ENCODE results near the gene ZNF41. TPM values are rescaled to one million over a fixed set of nuclear protein-coding genes. Genes with fewer than 3 reads are reported as not detected.

The ZNF41 gene
- total RNA-seq, 1 experiment from 2014 or later: 8.0 TPM

- Histone ChIP-seq H3K27ac (ENCODE audit: low read length) (peak overlapping the region; percentile 96), H3K27me3 (ENCODE audit: control insufficient read depth, insufficient read depth, low read length) (no peaks in the 10 kb centered on the region), H3K36me3 (ENCODE audit: control insufficient read depth, insufficient read depth, low read length) (no peaks in the 10 kb centered on the region), H3K4me1 (ENCODE audit: control insufficient read depth, insufficient read depth, low read length) (peaks cover 7% of the 10 kb centered on the region; the same call in 1 of the 2 replicates), H3K4me3 (ENCODE audit: low read depth in 2 of 2, low read length in 2 of 2) (peak overlapping the region; percentile 76 to 88), H3K9me3 (ENCODE audit: control insufficient read depth, insufficient read depth, low read depth, low read length) (no peaks in the 10 kb centered on the region)
- intact Hi-C loops (cut with micrococcal nuclease; ENCODE audit: unreplicated experiment) (no loop called here), in situ Hi-C loops (cut with HindIII; ENCODE audit: low pct_unique_long_range_greater_than_20kb, low sequenced_read_pairs) (no loop called here)
- DNase-seq (ENCODE audit: low read depth, low spot score) (no peak), ATAC-seq (no peak)
- CTCF ChIA-PET: no interaction called here
- POLR2A ChIA-PET: no interaction called here
- TF ChIP-seq TCF7L2 (IDR thresholded peaks at IDR 0.05; ENCODE audit: low read depth, low read length): no peak
- TSS peak; percentile 82 for BruUV-seq (replicated peaks)
Observed at GRCh38 chrX:47483306-47484268, 565 bp upstream of the ZNF41 start.

GRCh38 chrX:47482065-47482511 lies 934 bp downstream of the ZNF41 start:
- no TSS peak for BruUV-seq (replicated peaks)
- intact Hi-C loops (cut with micrococcal nuclease; ENCODE audit: unreplicated experiment) (no loop called here), in situ Hi-C loops (cut with HindIII; ENCODE audit: low pct_unique_long_range_greater_than_20kb, low sequenced_read_pairs) (no loop called here)
- Histone ChIP-seq H3K27ac (ENCODE audit: low read length) (peak overlapping the region; percentile 67), H3K4me3 (ENCODE audit: low read depth in 2 of 2, low read length in 2 of 2) (peak overlapping the region; percentile 76 to 88), H3K4me1 (ENCODE audit: control insufficient read depth, insufficient read depth, low read length) (peaks cover 7% of the 10 kb centered on the region; the same call in 1 of the 2 replicates), H3K36me3 (ENCODE audit: control insufficient read depth, insufficient read depth, low read length) (no peaks in the 10 kb centered on the region), H3K9me3 (ENCODE audit: control insufficient read depth, insufficient read depth, low read depth, low read length) (no peaks in the 10 kb centered on the region), H3K27me3 (ENCODE audit: control insufficient read depth, insufficient read depth, low read length) (no peaks in the 10 kb centered on the region)
- CTCF ChIA-PET: no interaction called here
- DNase-seq (ENCODE audit: low read depth, low spot score) (no peak), ATAC-seq (no peak)
- TF ChIP-seq TCF7L2 (IDR thresholded peaks at IDR 0.05; ENCODE audit: low read depth, low read length): no peak
- no peak for TF ChIP-seq SIN3A (IDR thresholded peaks at IDR 0.05; ENCODE audit: borderline replicate concordance, insufficient read depth, low read depth, low read length)
- TF ChIP-seq POLR2AphosphoS5 (IDR thresholded peaks at IDR 0.05; ENCODE audit: low read depth, low read length): no peak
- TF ChIP-seq CTCF (IDR thresholded peaks at IDR 0.05): no peak
- no peak for TF ChIP-seq REST (IDR thresholded peaks at IDR 0.05; ENCODE audit: insufficient read depth in 1 of 2, low read depth in 2 of 2, low read length in 1 of 2)
- POLR2A ChIA-PET: no interaction called here

- ChIA-PET POLR2A (no interaction called here), CTCF (no interaction called here)
- no TSS peak for BruUV-seq (replicated peaks)
- DNase-seq (ENCODE audit: low read depth, low spot score) (no peak), ATAC-seq (no peak)
- H3K27ac ChIP-seq (ENCODE audit: low read length): no peak overlapping the region
- peaks cover 7% of the 10 kb centered on the region; the same call in 1 of the 2 replicates for H3K4me1 ChIP-seq (ENCODE audit: control insufficient read depth, insufficient read depth, low read length)
- no peak for TF ChIP-seq REST (IDR thresholded peaks at IDR 0.05; ENCODE audit: insufficient read depth in 1 of 2, low read depth in 2 of 2, low read length in 1 of 2)
- TF ChIP-seq POLR2AphosphoS5 (IDR thresholded peaks at IDR 0.05; ENCODE audit: low read depth, low read length): no peak
- TF ChIP-seq TCF7L2 (IDR thresholded peaks at IDR 0.05; ENCODE audit: low read depth, low read length): no peak
- TF ChIP-seq CTCF (IDR thresholded peaks at IDR 0.05): no peak
- TF ChIP-seq SIN3A (IDR thresholded peaks at IDR 0.05; ENCODE audit: borderline replicate concordance, insufficient read depth, low read depth, low read length): no peak
- in situ Hi-C loops (cut with HindIII; ENCODE audit: low pct_unique_long_range_greater_than_20kb, low sequenced_read_pairs) (no loop called here), intact Hi-C loops (cut with micrococcal nuclease; ENCODE audit: unreplicated experiment) (no loop called here)
- H3K36me3 ChIP-seq (ENCODE audit: control insufficient read depth, insufficient read depth, low read length): no peaks in the 10 kb centered on the region
- H3K4me3 ChIP-seq (ENCODE audit: low read depth in 2 of 2, low read length in 2 of 2): no peak overlapping the region
- no peaks in the 10 kb centered on the region for H3K9me3 ChIP-seq (ENCODE audit: control insufficient read depth, insufficient read depth, low read depth, low read length)
- no peaks in the 10 kb centered on the region for H3K27me3 ChIP-seq (ENCODE audit: control insufficient read depth, insufficient read depth, low read length)
Observed at GRCh38 chrX:47481160-47481559, 1.9 kb downstream of the ZNF41 start.
